ENCODE data around the gene DIDO1. TPM values are rescaled to one million over a fixed set of nuclear protein-coding genes. Genes with fewer than 3 reads are reported as not detected.

Gene DIDO1
- total and polyA plus RNA-seq, 2 of the 13 experiments (the other 11 are each of a cell fraction or from before 2014, with no cell fraction given), result 75.0 to 75.1 TPM

DNA sequence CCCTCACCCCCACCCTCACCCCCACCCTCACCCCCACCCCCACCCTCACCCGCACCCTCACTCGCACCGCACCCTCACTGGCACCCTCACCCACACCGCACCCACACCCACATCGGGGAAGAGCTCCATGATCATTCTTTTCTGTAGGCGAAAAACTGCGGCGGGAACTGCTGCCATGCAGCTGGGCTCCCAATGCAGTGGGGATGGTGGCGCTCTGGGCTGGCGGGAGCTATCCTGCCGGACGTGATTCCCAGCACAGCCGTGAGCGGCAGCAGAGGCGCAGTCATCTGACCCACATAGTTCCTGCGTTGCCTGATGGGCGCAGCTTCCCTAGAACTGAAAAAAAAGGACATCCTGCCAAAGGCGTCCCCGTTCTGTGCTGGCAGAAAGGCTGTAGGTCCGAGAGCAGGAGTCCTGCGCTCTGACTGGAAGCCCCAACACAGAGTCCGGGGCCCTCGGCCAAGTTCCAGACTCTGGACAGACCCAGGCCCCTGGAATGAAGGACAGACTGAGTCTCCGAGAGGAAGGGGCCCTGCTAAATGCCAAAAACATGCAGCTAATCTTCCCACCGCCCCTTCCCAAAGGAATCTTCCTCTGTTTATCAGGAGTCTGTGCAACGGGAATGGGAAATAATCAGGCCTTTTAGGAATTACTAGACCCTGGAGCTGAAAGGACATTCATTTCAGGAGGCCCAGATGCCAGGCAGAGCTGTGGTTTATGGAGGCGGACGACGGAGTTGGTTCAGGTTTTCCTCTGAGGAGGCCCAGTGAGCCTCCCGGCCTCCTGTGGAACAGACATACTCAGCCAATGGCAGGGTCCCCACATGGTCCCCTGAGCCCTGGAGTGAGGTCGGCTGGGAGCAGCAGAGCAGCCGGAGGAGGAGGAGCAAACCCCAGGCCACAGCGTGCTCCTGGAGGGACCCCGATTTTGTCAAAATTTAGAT is 50.6 kb downstream of the DIDO1 start (continued):
- TF ChIP-seq, protein P1, sequence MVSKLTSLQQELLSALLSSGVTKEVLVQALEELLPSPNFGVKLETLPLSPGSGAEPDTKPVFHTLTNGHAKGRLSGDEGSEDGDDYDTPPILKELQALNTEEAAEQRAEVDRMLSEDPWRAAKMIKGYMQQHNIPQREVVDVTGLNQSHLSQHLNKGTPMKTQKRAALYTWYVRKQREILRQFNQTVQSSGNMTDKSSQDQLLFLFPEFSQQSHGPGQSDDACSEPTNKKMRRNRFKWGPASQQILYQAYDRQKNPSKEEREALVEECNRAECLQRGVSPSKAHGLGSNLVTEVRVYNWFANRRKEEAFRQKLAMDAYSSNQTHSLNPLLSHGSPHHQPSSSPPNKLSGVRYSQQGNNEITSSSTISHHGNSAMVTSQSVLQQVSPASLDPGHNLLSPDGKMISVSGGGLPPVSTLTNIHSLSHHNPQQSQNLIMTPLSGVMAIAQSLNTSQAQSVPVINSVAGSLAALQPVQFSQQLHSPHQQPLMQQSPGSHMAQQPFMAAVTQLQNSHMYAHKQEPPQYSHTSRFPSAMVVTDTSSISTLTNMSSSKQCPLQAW (CRISPR knock-in tag; IDR thresholded peaks at IDR 0.05), result peak; percentile 89; the same call in 1 of the 2 replicates
- TF ChIP-seq PHF21A (CRISPR knock-in tag; IDR thresholded peaks at IDR 0.05) (peak; percentile 84), GPBP1L1 (CRISPR knock-in tag; IDR thresholded peaks at IDR 0.05) (no peak), ATAD3A (CRISPR knock-in tag; IDR thresholded peaks at IDR 0.05) (no peak), SMAD1 (CRISPR knock-in tag; IDR thresholded peaks at IDR 0.05; ENCODE audit: borderline replicate concordance, low read depth) (no peak), ZMYM4 (CRISPR knock-in tag; IDR thresholded peaks at IDR 0.05) (peak; percentile 67; the same call in 1 of the 2 replicates), EZH2 (conservative IDR thresholded peaks at IDR 0.05; ENCODE audit: low read depth, low read length) (no peak), POGZ (CRISPR knock-in tag; IDR thresholded peaks at IDR 0.05) (no peak), ZNF333 (CRISPR knock-in tag; IDR thresholded peaks at IDR 0.05; ENCODE audit: borderline replicate concordance) (0 out of 2 replicates have a peak, but pooled peaks have one; percentile 43), MXD4 (CRISPR knock-in tag; IDR thresholded peaks at IDR 0.05) (no peak), SATB2 (CRISPR knock-in tag; IDR thresholded peaks at IDR 0.05) (no peak), CEBPB (IDR thresholded peaks at IDR 0.05; ENCODE audit: borderline replicate concordance, low read depth, low read length) (no peak), ZNF773 (CRISPR knock-in tag; IDR thresholded peaks at IDR 0.05; ENCODE audit: borderline replicate concordance) (no peak), ELF3 (CRISPR knock-in tag; IDR thresholded peaks at IDR 0.05) (peak; percentile 83), MTA3 (CRISPR knock-in tag; IDR thresholded peaks at IDR 0.05) (no peak), ZNF546 (CRISPR knock-in tag; conservative IDR thresholded peaks at IDR 0.05) (no peak; the same call in 1 of the 2 replicates), EP300 (IDR thresholded peaks at IDR 0.05; ENCODE audit: low read depth in 2 of 2, low read length in 2 of 2) (peak in 1 of 2 experiments; percentile 57; a peak in 1 of 4 replicates), EP300 (CRISPR knock-in tag; IDR thresholded peaks at IDR 0.05; ENCODE audit: borderline replicate concordance) (no peak), ZBTB21 (CRISPR knock-in tag; IDR thresholded peaks at IDR 0.05) (no peak), ZNF780A (CRISPR knock-in tag; IDR thresholded peaks at IDR 0.05) (no peak), SP140L (CRISPR knock-in tag; IDR thresholded peaks at IDR 0.05; ENCODE audit: borderline replicate concordance) (no peak)
- TF ChIP-seq, protein P2, sequence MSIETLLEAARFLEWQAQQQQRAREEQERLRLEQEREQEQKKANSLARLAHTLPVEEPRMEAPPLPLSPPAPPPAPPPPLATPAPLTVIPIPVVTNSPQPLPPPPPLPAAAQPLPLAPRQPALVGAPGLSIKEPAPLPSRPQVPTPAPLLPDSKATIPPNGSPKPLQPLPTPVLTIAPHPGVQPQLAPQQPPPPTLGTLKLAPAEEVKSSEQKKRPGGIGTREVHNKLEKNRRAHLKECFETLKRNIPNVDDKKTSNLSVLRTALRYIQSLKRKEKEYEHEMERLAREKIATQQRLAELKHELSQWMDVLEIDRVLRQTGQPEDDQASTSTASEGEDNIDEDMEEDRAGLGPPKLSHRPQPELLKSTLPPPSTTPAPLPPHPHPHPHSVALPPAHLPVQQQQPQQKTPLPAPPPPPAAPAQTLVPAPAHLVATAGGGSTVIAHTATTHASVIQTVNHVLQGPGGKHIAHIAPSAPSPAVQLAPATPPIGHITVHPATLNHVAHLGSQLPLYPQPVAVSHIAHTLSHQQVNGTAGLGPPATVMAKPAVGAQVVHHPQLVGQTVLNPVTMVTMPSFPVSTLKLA (IDR thresholded peaks at IDR 0.05), result no peak
- TF ChIP-seq, protein P3, sequence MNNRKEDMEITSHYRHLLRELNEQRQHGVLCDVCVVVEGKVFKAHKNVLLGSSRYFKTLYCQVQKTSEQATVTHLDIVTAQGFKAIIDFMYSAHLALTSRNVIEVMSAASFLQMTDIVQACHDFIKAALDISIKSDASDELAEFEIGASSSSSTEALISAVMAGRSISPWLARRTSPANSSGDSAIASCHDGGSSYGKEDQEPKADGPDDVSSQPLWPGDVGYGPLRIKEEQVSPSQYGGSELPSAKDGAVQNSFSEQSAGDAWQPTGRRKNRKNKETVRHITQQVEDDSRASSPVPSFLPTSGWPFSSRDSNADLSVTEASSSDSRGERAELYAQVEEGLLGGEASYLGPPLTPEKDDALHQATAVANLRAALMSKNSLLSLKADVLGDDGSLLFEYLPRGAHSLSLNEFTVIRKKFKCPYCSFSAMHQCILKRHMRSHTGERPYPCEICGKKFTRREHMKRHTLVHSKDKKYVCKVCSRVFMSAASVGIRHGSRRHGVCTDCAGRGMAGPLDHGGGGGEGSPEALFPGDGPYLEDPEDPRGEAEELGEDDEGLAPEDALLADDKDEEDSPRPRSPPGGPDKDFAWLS (CRISPR knock-in tag; IDR thresholded peaks at IDR 0.05; ENCODE audit: borderline replicate concordance), result no peak

All from HepG2 (cell line).